ENCODE measurements around the gene PNKP. TPM values are rescaled to one million over a fixed set of nuclear protein-coding genes. Genes with fewer than 3 reads are reported as not detected.

The PNKP gene
- total and polyA plus RNA-seq, 2 of the 8 experiments (the other 6 are each of a cell fraction or from before 2014, with no cell fraction given) = 45.8 to 105 TPM

DNA sequence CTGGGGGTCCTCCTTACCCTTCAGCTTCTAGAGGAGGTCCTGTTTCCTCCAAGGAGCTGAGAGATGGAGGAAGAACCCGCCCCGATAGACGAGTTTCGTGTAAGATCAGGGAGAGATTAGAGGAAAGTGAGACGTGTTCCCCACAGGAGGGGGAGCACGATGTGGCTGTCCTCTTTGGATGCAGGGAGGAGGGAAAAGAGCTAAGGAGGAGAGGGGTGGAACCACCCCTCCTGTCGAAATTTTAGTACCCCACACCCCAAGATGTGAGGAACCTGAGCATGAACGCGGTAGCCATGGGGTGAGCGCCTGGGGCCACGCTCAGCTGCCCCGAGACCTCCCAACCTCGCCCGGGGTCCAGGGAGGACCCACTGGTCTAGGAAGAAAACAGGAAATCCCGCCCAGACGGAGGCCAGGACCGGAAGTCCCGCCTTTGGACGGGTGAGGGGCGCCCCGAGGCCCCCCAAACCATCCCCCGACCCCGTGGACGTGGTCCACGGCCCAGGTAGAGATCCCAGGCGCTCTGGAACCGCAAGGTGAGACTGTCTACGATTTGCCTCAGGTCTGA lies 8.6 kb upstream of the PNKP start (continued):
- TF ChIP-seq, protein P1, sequence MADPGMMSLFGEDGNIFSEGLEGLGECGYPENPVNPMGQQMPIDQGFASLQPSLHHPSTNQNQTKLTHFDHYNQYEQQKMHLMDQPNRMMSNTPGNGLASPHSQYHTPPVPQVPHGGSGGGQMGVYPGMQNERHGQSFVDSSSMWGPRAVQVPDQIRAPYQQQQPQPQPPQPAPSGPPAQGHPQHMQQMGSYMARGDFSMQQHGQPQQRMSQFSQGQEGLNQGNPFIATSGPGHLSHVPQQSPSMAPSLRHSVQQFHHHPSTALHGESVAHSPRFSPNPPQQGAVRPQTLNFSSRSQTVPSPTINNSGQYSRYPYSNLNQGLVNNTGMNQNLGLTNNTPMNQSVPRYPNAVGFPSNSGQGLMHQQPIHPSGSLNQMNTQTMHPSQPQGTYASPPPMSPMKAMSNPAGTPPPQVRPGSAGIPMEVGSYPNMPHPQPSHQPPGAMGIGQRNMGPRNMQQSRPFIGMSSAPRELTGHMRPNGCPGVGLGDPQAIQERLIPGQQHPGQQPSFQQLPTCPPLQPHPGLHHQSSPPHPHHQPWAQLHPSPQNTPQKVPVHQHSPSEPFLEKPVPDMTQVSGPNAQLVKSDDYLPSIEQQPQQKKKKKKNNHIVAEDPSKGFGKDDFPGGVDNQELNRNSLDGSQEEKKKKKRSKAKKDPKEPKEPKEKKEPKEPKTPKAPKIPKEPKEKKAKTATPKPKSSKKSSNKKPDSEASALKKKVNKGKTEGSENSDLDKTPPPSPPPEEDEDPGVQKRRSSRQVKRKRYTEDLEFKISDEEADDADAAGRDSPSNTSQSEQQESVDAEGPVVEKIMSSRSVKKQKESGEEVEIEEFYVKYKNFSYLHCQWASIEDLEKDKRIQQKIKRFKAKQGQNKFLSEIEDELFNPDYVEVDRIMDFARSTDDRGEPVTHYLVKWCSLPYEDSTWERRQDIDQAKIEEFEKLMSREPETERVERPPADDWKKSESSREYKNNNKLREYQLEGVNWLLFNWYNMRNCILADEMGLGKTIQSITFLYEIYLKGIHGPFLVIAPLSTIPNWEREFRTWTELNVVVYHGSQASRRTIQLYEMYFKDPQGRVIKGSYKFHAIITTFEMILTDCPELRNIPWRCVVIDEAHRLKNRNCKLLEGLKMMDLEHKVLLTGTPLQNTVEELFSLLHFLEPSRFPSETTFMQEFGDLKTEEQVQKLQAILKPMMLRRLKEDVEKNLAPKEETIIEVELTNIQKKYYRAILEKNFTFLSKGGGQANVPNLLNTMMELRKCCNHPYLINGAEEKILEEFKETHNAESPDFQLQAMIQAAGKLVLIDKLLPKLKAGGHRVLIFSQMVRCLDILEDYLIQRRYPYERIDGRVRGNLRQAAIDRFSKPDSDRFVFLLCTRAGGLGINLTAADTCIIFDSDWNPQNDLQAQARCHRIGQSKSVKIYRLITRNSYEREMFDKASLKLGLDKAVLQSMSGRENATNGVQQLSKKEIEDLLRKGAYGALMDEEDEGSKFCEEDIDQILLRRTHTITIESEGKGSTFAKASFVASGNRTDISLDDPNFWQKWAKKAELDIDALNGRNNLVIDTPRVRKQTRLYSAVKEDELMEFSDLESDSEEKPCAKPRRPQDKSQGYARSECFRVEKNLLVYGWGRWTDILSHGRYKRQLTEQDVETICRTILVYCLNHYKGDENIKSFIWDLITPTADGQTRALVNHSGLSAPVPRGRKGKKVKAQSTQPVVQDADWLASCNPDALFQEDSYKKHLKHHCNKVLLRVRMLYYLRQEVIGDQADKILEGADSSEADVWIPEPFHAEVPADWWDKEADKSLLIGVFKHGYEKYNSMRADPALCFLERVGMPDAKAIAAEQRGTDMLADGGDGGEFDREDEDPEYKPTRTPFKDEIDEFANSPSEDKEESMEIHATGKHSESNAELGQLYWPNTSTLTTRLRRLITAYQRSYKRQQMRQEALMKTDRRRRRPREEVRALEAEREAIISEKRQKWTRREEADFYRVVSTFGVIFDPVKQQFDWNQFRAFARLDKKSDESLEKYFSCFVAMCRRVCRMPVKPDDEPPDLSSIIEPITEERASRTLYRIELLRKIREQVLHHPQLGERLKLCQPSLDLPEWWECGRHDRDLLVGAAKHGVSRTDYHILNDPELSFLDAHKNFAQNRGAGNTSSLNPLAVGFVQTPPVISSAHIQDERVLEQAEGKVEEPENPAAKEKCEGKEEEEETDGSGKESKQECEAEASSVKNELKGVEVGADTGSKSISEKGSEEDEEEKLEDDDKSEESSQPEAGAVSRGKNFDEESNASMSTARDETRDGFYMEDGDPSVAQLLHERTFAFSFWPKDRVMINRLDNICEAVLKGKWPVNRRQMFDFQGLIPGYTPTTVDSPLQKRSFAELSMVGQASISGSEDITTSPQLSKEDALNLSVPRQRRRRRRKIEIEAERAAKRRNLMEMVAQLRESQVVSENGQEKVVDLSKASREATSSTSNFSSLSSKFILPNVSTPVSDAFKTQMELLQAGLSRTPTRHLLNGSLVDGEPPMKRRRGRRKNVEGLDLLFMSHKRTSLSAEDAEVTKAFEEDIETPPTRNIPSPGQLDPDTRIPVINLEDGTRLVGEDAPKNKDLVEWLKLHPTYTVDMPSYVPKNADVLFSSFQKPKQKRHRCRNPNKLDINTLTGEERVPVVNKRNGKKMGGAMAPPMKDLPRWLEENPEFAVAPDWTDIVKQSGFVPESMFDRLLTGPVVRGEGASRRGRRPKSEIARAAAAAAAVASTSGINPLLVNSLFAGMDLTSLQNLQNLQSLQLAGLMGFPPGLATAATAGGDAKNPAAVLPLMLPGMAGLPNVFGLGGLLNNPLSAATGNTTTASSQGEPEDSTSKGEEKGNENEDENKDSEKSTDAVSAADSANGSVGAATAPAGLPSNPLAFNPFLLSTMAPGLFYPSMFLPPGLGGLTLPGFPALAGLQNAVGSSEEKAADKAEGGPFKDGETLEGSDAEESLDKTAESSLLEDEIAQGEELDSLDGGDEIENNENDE (IDR thresholded peaks at IDR 0.05; ENCODE audit: insufficient replicate concordance, low read length) = no peak
- TF ChIP-seq POLR2AphosphoS5 (IDR thresholded peaks at IDR 0.05; ENCODE audit: low read depth, low read length) (peak; percentile 31), CREB1 (IDR thresholded peaks at IDR 0.05) (no peak)

Measured in H1 (cell line).